ES-I3 (cell line): ENCODE measurements around the gene TMC8.

ENCODE experiments used
- H3K36me3 ChIP-seq: 2 replicates; pipeline ENCODE4 v1.6.1; 2013; ENCODE audit warnings: mild to moderate bottlenecking, low read length, control low read depth, moderate library complexity; ENCODE audit not compliant: insufficient read depth
- H3K4me1 ChIP-seq: 2 replicates; pipeline ENCODE4 v1.6.1; 2013; ENCODE audit warnings: mild to moderate bottlenecking, control low read depth, low read length; ENCODE audit not compliant: insufficient read depth
- H3K9ac ChIP-seq: 2 replicates; pipeline ENCODE4 v1.6.1; 2013; ENCODE audit warnings: low read depth, mild to moderate bottlenecking, low read length, moderate library complexity
- H3K9me3 ChIP-seq: 2 replicates; pipeline ENCODE4 v1.6.1; 2013; ENCODE audit warnings: mild to moderate bottlenecking, low read length, moderate library complexity; ENCODE audit not compliant: control insufficient read depth, insufficient read depth

Gene TMC8

DNA sequence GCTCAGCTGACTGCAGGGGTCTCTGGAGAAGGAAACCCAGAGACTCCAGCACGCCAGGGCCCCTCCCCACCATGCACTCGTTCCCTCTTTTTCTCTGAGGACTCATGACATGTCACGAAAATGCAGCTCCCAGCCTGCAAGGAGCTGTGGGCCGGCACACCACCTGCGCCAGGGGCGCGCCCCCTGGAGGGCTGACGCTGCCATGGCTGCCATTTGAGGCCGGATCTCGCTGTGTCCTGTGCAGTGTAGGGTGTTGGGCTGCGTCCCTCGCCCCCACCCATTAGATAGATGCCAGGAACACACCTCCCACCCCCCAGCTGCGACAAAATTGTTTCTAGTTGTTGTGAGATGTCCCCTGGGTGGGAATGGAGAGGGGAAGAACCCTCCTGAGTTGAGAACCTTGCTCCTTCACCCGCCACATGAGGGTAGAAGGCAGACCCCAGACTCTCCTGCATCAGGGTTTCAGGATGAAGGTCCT is 46.0 kb downstream of the TMC8 start:
- Histone ChIP-seq H3K36me3 (peaks cover 18% of the 10 kb centered on the region), H3K9ac (no peak overlapping the region), H3K9me3 (no peaks in the 10 kb centered on the region), H3K4me1 (peaks cover 16% of the 10 kb centered on the region; the same call in 1 of the 2 replicates)

DNA sequence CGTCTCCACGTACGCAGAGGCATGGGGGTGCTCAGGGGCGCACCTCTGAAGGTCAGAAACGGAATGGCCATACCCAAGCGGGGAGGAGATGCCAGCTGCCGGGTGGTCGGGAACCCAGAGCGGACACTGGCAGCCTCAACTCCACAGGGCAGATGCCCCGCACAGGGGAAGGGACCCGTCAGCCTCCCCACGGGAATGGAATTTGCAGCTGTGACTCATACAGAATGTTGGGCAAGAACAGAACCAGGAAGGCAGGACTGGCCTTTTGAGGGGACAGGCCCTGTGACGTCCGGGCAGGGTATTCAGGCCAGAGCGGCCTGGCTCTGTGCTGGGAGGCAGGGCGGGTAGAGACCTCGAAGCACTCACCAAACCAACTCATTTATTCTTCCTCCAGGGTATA is 48.8 kb downstream of the TMC8 start:
- Histone ChIP-seq H3K9ac (no peak overlapping the region), H3K36me3 (peaks cover 38% of the 10 kb centered on the region), H3K4me1 (peaks cover 3% of the 10 kb centered on the region; the same call in 1 of the 2 replicates), H3K9me3 (no peaks in the 10 kb centered on the region)

DNA sequence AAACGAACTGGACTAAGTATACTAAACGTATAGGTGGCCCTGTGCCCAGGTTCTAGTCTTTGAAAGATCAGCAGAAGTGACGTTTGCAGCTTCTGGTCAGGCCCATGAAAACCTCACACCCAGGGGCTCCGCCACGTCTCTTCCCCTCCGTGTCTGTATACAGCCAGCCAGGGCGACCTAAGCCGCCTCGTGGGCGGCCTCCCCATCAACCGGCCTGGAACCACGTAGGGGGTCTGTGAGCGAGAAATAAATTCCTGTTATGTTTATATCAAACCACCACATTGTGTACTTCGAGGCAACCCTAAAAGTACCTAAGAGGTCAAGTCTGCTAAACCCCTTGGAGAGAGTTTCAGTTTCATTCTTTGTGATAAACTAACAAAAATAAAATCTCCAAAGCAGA is 49.5 kb downstream of the TMC8 start:
- Histone ChIP-seq H3K9ac (no peak overlapping the region), H3K9me3 (no peaks in the 10 kb centered on the region), H3K36me3 (peaks cover 44% of the 10 kb centered on the region), H3K4me1 (peaks cover 6% of the 10 kb centered on the region; the same call in 1 of the 2 replicates)

DNA sequence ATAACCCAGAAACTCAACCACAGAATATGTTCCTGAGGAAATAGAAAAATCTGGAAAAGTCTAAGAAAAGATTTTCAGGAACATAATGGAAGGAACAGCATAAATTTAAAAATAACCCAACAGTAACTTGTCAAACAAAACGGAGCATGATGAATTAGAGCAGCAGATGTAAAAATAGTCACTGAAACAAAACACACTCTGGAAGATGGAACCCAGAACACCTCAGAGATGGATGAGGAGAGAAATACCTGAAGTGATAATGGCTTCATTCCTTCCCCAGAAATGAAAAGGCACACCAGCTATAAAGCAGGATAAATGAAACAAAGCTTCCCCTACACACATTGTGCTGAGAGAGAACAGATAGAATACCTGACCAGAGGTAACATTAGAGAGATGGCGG is 49.9 kb downstream of the TMC8 start:
- H3K36me3 ChIP-seq, result peaks cover 48% of the 10 kb centered on the region
- peaks cover 10% of the 10 kb centered on the region for H3K4me1 ChIP-seq
- H3K9ac ChIP-seq, result no peak overlapping the region
- H3K9me3 ChIP-seq, result no peaks in the 10 kb centered on the region

DNA sequence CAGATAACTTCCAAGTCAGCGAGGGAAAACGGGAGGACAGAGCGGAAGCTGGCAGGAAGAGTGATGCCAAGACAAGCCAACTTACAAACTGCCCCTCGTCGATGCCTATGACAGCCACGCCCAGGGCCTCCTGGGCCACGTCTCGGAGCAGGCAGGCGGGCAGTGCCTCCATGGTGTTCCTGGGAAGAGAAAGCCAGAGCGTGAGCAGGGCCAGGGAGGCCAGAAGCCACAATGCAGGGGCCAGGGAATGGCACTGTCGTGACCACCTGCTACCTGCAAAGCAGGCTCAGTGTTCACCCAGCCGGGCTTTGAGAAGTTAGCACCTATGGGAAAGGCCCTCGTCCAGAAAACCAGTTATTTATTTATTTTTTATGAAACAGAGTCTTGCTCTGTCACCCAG is 51.9 kb downstream of the TMC8 start:
- no peaks in the 10 kb centered on the region for H3K9me3 ChIP-seq
- no peak overlapping the region for H3K9ac ChIP-seq
- peaks cover 11% of the 10 kb centered on the region for H3K4me1 ChIP-seq
- H3K36me3 ChIP-seq, result peaks cover 42% of the 10 kb centered on the region

DNA sequence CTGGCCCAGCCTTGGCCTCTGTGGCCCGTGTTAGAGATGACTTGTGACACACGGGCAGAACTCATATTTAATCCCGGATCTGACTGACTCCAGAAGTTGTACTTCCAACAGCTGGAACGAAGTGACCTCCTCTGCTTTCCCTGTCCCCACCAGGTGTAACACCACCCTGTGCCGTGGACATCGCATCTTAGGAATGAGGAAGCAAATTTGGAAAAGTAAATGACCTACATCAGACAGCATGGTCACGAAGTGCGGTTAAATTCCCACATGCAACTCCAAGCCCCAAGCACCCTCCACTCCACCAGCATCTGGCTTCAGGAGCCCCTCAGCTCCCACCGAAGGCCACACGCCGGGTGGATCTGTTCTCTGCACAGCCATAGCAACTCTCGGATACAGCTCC is 53.3 kb downstream of the TMC8 start:
- Histone ChIP-seq H3K4me1 (peaks cover 13% of the 10 kb centered on the region), H3K9ac (no peak overlapping the region), H3K36me3 (peaks cover 37% of the 10 kb centered on the region), H3K9me3 (no peaks in the 10 kb centered on the region)

DNA sequence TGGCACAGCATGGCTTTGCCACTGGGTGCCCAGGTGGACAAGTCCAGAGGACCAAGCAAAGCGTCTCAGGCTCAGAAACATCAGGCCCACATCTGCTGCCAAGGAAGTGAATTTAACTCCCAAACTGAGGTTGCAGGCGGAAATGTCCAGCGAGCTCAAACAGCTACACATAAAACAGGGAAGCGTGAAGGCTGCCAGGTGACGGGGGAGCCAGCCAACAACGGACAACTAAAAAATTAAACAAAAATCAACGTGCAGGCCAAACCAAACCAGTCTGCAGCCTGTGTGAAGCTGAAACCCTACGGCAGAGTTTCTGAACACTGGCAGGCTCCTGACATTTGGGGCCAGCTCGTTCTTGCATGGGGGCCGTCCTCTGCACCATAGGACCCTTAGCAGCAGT is 53.8 kb downstream of the TMC8 start:
- Histone ChIP-seq H3K36me3 (peaks cover 37% of the 10 kb centered on the region), H3K4me1 (peaks cover 13% of the 10 kb centered on the region), H3K9me3 (no peaks in the 10 kb centered on the region), H3K9ac (no peak overlapping the region)

DNA sequence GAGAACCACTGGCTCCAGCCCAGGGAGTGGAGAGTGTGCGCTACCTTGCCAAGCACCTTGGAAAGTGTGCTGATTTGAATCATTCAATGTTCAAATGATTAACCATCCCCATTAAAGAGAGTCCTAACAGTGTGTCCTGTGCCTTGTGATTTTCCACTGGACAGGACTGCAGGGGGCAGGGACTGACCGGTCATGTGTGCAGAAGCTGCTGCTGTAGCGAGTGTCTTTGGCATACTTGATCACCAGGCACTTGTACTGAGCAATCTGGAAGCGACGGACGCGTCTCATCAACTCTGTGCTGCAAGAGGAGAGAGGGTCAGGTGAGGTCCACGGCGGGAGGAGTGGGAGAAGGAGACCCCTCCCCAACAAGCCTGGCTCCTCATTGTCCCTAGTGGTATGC is 54.3 kb downstream of the TMC8 start:
- peaks cover 13% of the 10 kb centered on the region for H3K4me1 ChIP-seq
- peaks cover 37% of the 10 kb centered on the region for H3K36me3 ChIP-seq

DNA sequence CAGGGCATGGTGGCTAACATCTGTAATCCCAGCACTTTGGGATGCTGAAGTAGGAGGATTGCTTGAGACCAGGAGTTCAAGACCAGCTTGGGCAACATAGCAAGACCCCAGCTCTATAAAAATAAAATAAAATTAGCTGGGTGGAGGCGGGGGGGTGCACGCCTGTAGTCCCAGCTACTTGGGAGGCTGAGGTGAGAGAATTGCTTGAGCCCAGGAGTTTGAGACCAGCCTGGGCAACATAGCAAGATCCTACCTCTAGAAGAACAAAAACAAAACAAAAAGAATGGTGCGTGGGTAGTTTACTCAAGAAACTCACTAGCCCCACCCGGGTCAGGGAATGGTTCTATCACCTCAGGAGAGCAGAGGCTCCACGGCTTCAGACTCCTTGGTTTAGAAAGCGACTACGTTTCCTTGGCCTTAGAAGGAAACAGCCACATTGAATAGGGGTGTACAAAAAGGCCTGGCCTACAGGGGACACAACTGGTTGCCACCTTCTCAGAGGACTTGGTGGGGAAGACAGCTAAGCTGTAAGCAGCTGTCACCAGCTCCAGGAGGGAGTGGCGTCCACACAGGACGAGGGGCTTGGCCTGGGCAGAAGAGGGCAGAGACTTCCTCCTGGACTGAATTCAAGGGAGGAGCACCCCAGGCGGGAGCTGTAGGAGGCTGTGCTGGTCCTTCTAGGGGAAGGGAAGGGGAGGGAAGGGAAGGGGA is 55.6 kb downstream of the TMC8 start:
- peaks cover 13% of the 10 kb centered on the region for H3K4me1 ChIP-seq
- peak overlapping the region; percentile 51 for H3K9ac ChIP-seq
- H3K36me3 ChIP-seq, result peaks cover 34% of the 10 kb centered on the region
- H3K9me3 ChIP-seq, result no peaks in the 10 kb centered on the region

More for the DNA sequence above, 54.3 kb downstream of the TMC8 start:
- Histone ChIP-seq H3K9ac (no peak overlapping the region), H3K9me3 (no peaks in the 10 kb centered on the region)

DNA sequence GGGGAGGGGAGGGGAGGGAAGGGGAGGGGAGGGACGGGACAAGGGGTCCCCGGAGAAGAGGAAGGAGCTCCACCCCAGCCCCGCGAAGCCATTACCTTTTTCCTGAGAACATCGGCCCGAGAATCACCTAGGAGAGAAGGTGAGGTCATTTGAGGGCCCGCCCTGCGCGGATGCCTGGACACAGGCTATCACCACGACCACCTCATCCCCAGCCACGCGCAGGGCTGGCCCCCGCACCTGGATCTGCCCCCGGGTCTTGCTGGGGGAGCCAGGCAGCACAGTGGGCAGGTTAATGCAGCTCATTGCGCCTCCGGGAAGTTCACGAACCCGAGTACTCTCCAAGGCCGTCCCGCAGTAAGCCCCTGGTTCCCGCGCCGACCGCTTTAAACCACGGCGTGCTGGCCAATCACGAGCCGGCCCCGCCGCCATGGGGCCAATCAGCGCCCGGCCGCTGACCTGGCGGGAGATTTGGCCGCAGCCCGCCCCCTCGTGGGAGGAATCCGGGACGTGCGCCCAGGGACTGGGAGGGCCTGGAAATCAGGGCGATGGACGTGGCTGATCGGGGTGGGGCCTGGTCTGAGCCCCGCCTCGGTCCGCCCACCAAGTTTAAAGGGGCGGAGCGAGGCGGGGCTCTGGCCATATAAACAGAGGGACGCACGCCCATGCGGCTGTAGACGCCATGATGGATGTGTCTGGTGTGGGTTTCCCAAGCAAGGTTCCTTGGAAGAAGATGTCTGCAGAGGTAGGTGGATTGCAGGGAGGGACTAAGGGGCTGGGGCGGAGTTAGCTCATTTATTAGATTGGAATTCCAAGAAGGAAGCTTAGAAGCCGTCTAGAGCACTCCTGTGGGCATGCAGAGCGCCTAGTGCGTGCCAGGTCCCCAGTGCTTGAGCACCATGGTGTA is 56.4 kb downstream of the TMC8 start, which contains the start of the genes AFMID and TK1:
AFMID (plus strand) TSS at position 671 of the 904 bp plus-strand sequence; CDS start at position 680, 9 bp downstream.
TK1 (minus strand) TSS at position 361 of the 904 bp plus-strand sequence; CDS start at position 303, 58 bp downstream.
- H3K9ac ChIP-seq, result peak within 1 kb of the TSS; percentile 90
- H3K9me3 ChIP-seq, result no peaks in the 10 kb centered on the region
- peaks cover 27% of the 10 kb centered on the region for H3K36me3 ChIP-seq
- peaks cover 13% of the 10 kb centered on the region for H3K4me1 ChIP-seq
